Vagina (tissue), 2 donors: ENCODE measurements around the gene SMG6.

Experiments used
- POLR2A ChIP-seq, 2 donors: fragments of 450-650 bp; IDR thresholded peaks; one replicate each; pipeline ENCODE4 v1.6.1; 2017; ENCODE audit warnings: antibody characterized with exemption in 2 of 2, mild to moderate bottlenecking in 2 of 2, moderate library complexity in 2 of 2
- POLR2AphosphoS5 ChIP-seq, 2 donors: sonication (generic); formaldehyde crosslinking; IDR thresholded peaks; one replicate each; pipeline ENCODE4 v1.9.0; 2017; ENCODE audit warnings: antibody characterized with exemption in 2 of 2, mild to moderate bottlenecking in 2 of 2, low read depth in 1 of 2; ENCODE audit not compliant: insufficient read depth in 1 of 2
- TF ChIP-seq, protein P1 (sequence below), 3 experiments: fragments of 450-650 bp in 2 of 3; fragments of 200-600 bp in 1 of 3; sonication (generic) in 1 of 3; IDR thresholded peaks; one replicate each; pipeline ENCODE4 v1.5.1; 2017 to 2019; ENCODE audit warnings: antibody characterized with exemption in 3 of 3, mild to moderate bottlenecking in 2 of 3, moderate library complexity in 2 of 3

DNA sequence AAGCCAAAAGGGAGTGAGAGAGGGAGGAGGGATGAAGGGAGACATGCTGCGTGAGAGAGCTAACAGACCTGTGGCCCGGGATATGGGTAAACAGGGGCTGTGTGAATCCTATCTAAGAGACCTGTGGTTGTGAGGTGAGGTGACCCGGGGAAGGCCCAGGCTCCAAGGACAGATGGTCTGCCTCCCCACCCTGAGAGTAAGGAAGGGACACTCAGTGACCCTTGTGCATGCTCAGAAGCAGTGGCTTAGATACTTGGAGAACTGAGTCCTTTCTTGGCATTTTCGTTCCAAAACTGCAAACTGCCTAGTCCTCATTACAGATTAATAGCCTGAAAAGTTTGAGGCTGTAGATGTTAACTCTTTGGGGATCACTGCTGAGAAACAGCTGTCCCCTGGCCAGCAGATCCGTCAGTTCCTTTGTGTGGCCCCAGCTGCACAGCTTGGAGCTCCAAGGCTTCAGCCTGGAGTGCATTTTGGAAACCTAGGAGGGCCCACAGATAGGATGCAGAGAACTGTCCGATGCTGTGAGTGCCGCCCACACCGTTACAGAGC lies 121.6 kb downstream of the SMG6 start:
- TF ChIP-seq POLR2AphosphoS5 (IDR thresholded peaks at IDR 0.05; ENCODE audit: insufficient read depth in 1 of 2, low read depth in 1 of 2) (no peak), POLR2A (IDR thresholded peaks at IDR 0.05) (no peak)
- TF ChIP-seq, protein P1, sequence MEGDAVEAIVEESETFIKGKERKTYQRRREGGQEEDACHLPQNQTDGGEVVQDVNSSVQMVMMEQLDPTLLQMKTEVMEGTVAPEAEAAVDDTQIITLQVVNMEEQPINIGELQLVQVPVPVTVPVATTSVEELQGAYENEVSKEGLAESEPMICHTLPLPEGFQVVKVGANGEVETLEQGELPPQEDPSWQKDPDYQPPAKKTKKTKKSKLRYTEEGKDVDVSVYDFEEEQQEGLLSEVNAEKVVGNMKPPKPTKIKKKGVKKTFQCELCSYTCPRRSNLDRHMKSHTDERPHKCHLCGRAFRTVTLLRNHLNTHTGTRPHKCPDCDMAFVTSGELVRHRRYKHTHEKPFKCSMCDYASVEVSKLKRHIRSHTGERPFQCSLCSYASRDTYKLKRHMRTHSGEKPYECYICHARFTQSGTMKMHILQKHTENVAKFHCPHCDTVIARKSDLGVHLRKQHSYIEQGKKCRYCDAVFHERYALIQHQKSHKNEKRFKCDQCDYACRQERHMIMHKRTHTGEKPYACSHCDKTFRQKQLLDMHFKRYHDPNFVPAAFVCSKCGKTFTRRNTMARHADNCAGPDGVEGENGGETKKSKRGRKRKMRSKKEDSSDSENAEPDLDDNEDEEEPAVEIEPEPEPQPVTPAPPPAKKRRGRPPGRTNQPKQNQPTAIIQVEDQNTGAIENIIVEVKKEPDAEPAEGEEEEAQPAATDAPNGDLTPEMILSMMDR (IDR thresholded peaks at IDR 0.05): no peak
